GM23338 (cell line): ENCODE results near the gene ZXDA. TPM values are rescaled to one million over a fixed set of nuclear protein-coding genes. Genes with fewer than 3 reads are reported as not detected.

Source experiments
- ATAC-seq: fragments of 200-7000 bp; cut with Tn5 transposase; 3 replicates; pipeline ENCODE4 v1.9.1; 2020
- DNase-seq: peaks from one replicate; pipeline ENCODE4 v3.0.0-alpha.2; 2015; ENCODE audit warnings: low spot score
- H2AFZ ChIP-seq: fragments of 200-600 bp; sonication (generic); 2 replicates; pipeline ENCODE4 v1.8.0; 2016; ENCODE audit warnings: antibody characterized with exemption, mild to moderate bottlenecking, moderate library complexity
- H3F3A ChIP-seq: fragments of 200-600 bp; sonication (generic); replicated peaks from 2 replicates; pipeline ENCODE4 v1.8.0; 2017; ENCODE audit warnings: antibody characterized with exemption, mixed run types, low read depth
- H3K27ac ChIP-seq: fragments of 200-600 bp; sonication (generic); 2 replicates; pipeline ENCODE4 v1.6.1; 2016; ENCODE audit warnings: low read depth
- H3K27me3 ChIP-seq: fragments of 200-600 bp; sonication (generic); 2 replicates; pipeline ENCODE4 v1.8.0; 2016; ENCODE audit warnings: mild to moderate bottlenecking, mixed run types, moderate library complexity; ENCODE audit not compliant: insufficient read depth
- H3K36me3 ChIP-seq: fragments of 200-600 bp; sonication (generic); 2 replicates; pipeline ENCODE4 v1.8.0; 2016; ENCODE audit warnings: mild to moderate bottlenecking; ENCODE audit not compliant: insufficient read depth
- H3K4me1 ChIP-seq: fragments of 200-600 bp; sonication (generic); 2 replicates; pipeline ENCODE4 v1.8.0; 2016; ENCODE audit warnings: mild to moderate bottlenecking, moderate library complexity; ENCODE audit not compliant: insufficient read depth
- H3K4me2 ChIP-seq: fragments of 200-600 bp; sonication (generic); 2 replicates; pipeline ENCODE4 v1.7.1; 2017; ENCODE audit warnings: mixed run types
- H3K4me3 ChIP-seq: fragments of 200-600 bp; sonication (generic); 2 replicates; pipeline ENCODE4 v1.6.1; 2016; ENCODE audit warnings: mixed run types
- H3K79me2 ChIP-seq: fragments of 200-600 bp; sonication (generic); replicated peaks from 2 replicates; pipeline ENCODE4 v1.8.0; 2017; ENCODE audit warnings: mild to moderate bottlenecking; ENCODE audit not compliant: insufficient read depth
- H3K9me2 ChIP-seq: fragments of 200-600 bp; sonication (generic); 2 replicates; pipeline ENCODE4 v1.8.0; 2017; ENCODE audit not compliant: insufficient read depth
- H4K20me1 ChIP-seq: fragments of 200-600 bp; sonication (generic); replicated peaks from 2 replicates; pipeline ENCODE4 v1.8.0; 2017; ENCODE audit warnings: mild to moderate bottlenecking; ENCODE audit not compliant: insufficient read depth
- H3K27ac Mint-ChIP-seq: 2 replicates; pipeline ENCODE4 v1.8.0; 2020; ENCODE audit warnings: inconsistent platforms, mild to moderate bottlenecking, moderate library complexity, mixed read lengths
- H3K27me3 Mint-ChIP-seq: 3 replicates; pipeline ENCODE4 v1.8.0; 2022; ENCODE audit warnings: low read depth, mild to moderate bottlenecking, moderate library complexity, mixed read lengths, inconsistent platforms; ENCODE audit not compliant: insufficient read depth, poor library complexity
- H3K36me3 Mint-ChIP-seq: 3 replicates; pipeline ENCODE4 v1.8.0; 2021; ENCODE audit warnings: low read depth, mild to moderate bottlenecking, inconsistent platforms, moderate library complexity, mixed read lengths
- H3K4me1 Mint-ChIP-seq: 3 replicates; pipeline ENCODE4 v1.8.0; 2020; ENCODE audit warnings: mild to moderate bottlenecking, inconsistent platforms, mixed read lengths
- H3K4me3 Mint-ChIP-seq: 3 replicates; pipeline ENCODE4 v1.8.0; 2021; ENCODE audit warnings: moderate library complexity, mild to moderate bottlenecking, inconsistent platforms, mixed read lengths
- H3K9me3 Mint-ChIP-seq: 3 replicates; pipeline ENCODE4 v1.8.0; 2020; ENCODE audit warnings: moderate library complexity, mild to moderate bottlenecking, inconsistent platforms, mixed read lengths
- CREB1 ChIP-seq: fragments of 250-450 bp; sonication (Bioruptor Pico); IDR thresholded peaks from 2 replicates; pipeline ENCODE4 v1.5.0; 2020; ENCODE audit warnings: low read depth, mild to moderate bottlenecking, moderate library complexity
- CTCF ChIP-seq, 2 experiments: fragments of 200-600 bp in 1 of 2; sonication (generic) in 1 of 2; conservative IDR thresholded peaks; 2 replicates each; pipeline versions ENCODE4 v1.5.1 to v1.6.1; 2016 to 2017; ENCODE audit warnings: antibody characterized with exemption in 2 of 2, low read depth in 2 of 2, mild to moderate bottlenecking in 2 of 2, moderate library complexity in 1 of 2
- ETS1 ChIP-seq: IDR thresholded peaks from 2 replicates; pipeline ENCODE4 v1.6.1; 2016; ENCODE audit warnings: antibody characterized with exemption
- EZH2 ChIP-seq: fragments of 200-600 bp; sonication (generic); IDR thresholded peaks from one replicate; pipeline ENCODE4 v1.8.0; 2017; ENCODE audit warnings: antibody characterized with exemption, mild to moderate bottlenecking, low read depth; ENCODE audit not compliant: unreplicated experiment
- EZH2phosphoT487 ChIP-seq: fragments of 200-600 bp; sonication (generic); IDR thresholded peaks from one replicate; pipeline ENCODE4 v1.8.1; 2018; ENCODE audit warnings: antibody characterized with exemption; ENCODE audit not compliant: unreplicated experiment
- NANOG ChIP-seq: IDR thresholded peaks from 2 replicates; pipeline ENCODE4 v1.6.1; 2016; ENCODE audit warnings: antibody characterized with exemption, borderline replicate concordance
- POLR2AphosphoS5 ChIP-seq: IDR thresholded peaks from 2 replicates; pipeline ENCODE4 v1.6.1; 2016; ENCODE audit warnings: antibody characterized with exemption, low read depth
- REST ChIP-seq: IDR thresholded peaks from one replicate; pipeline ENCODE4 v1.6.1; 2018; ENCODE audit warnings: antibody characterized with exemption; ENCODE audit not compliant: unreplicated experiment
- polyA plus RNA-seq: library from polyadenylated mRNA; unstranded; fragments of >200 nt; fragmentation: Nextera tagmentation; extraction: Ambion mirVana; gene quantifications from 2 replicates; pipeline ENCODE4 v1.2.1, GENCODE V29; 2016
- total RNA-seq: library from RNA; depleted of rRNA; stranded (reverse); fragments of >200 nt; shearing (Covaris generic); gene quantifications from 2 replicates; pipeline ENCODE4 v1.2.3, GENCODE V29; 2014

ZXDA gene
- total and polyA plus RNA-seq, 2 experiments from 2014 or later: 0.42 to 4.6 TPM

GRCh38 chrX:57929373-57929772, 19.1 kb upstream of the ZXDA start:
- H3K36me3 ChIP-seq: no peaks in the 10 kb centered on the region
- no peak overlapping the region for H3K4me2 ChIP-seq
- TF ChIP-seq POLR2AphosphoS5 (no peak), CTCF (conservative IDR thresholded peaks at IDR 0.05; ENCODE audit: low read depth in 2 of 2) (peak; percentile 50 to 57), ETS1 (no peak), REST (no peak), EZH2 (no peak), NANOG (no peak), EZH2phosphoT487 (no peak)
- Mint-ChIP-seq H3K27me3 (no peaks in the 10 kb centered on the region), H3K4me3 (no peak overlapping the region), H3K9me3 (peaks cover 72% of the 10 kb centered on the region), H3K4me1 (peaks cover 3% of the 10 kb centered on the region; the same call in 1 of the 3 replicates), H3K36me3 (no peaks in the 10 kb centered on the region), H3K27ac (no peak overlapping the region)
- ATAC-seq (no peak), DNase-seq (peak; percentile 65)
- no peak overlapping the region for H3K4me3 ChIP-seq
- no peaks in the 10 kb centered on the region for H3K79me2 ChIP-seq
- H3K9me2 ChIP-seq: no peaks in the 10 kb centered on the region
- no peaks in the 10 kb centered on the region for H3K27me3 ChIP-seq
- no peak overlapping the region for H3K27ac ChIP-seq
- no peak overlapping the region for H2AFZ ChIP-seq
- H4K20me1 ChIP-seq: no peaks in the 10 kb centered on the region
- H3K4me1 ChIP-seq: no peaks in the 10 kb centered on the region
- H3F3A ChIP-seq: no peaks in the 10 kb centered on the region

GRCh38 chrX:57925806-57926205, 15.5 kb upstream of the ZXDA start:
- Mint-ChIP-seq H3K36me3 (no peaks in the 10 kb centered on the region), H3K4me1 (peaks cover 3% of the 10 kb centered on the region; the same call in 1 of the 3 replicates), H3K9me3 (peaks cover 70% of the 10 kb centered on the region), H3K27ac (no peak overlapping the region), H3K27me3 (no peaks in the 10 kb centered on the region), H3K4me3 (no peak overlapping the region)
- H3F3A ChIP-seq: no peaks in the 10 kb centered on the region
- H3K27me3 ChIP-seq: no peaks in the 10 kb centered on the region
- no peak for ATAC-seq
- H3K4me2 ChIP-seq: no peak overlapping the region
- H3K27ac ChIP-seq: no peak overlapping the region
- no peaks in the 10 kb centered on the region for H4K20me1 ChIP-seq
- H3K36me3 ChIP-seq: no peaks in the 10 kb centered on the region
- H2AFZ ChIP-seq: no peak overlapping the region
- no peak for TF ChIP-seq CREB1
- no peaks in the 10 kb centered on the region for H3K9me2 ChIP-seq
- no peaks in the 10 kb centered on the region for H3K79me2 ChIP-seq
- no peak for DNase-seq
- no peaks in the 10 kb centered on the region for H3K4me1 ChIP-seq
- H3K4me3 ChIP-seq: no peak overlapping the region
